HG03064 (cell line): Measurements from ENCODE around the gene ZNF860.
"Not testable (repeated sequence)": the region's sequence is repeated elsewhere in the genome, so short reads cannot be mapped to it uniquely, and the experiment has no call there.

Experiments used
- ATAC-seq: cut with Tn5 transposase; IDR thresholded peaks from one replicate; pipeline ENCODE4 v1.9.1; 2021; ENCODE audit warnings: low read depth; ENCODE audit not compliant: unreplicated experiment

The ZNF860 gene

GRCh38 chr3:31995026-31995425 is 13.5 kb downstream of the ZNF860 start:
- not testable (repeated sequence) for ATAC-seq

GRCh38 chr3:31996195-31996594 is 14.6 kb downstream of the ZNF860 start:
- ATAC-seq = no peak

GRCh38 chr3:31997500-31997899 is 15.9 kb downstream of the ZNF860 start:
- no peak for ATAC-seq

- no peak for ATAC-seq
Measured at GRCh38 chr3:31999907-32000439, 18.4 kb downstream of the ZNF860 start.

GRCh38 chr3:32000877-32001276 is 19.3 kb downstream of the ZNF860 start:
- no peak for ATAC-seq

- ATAC-seq = no peak
Measured at GRCh38 chr3:32002561-32003368, 21.2 kb downstream of the ZNF860 start.

- ATAC-seq = no peak
Measured at GRCh38 chr3:32003380-32003779, 21.8 kb downstream of the ZNF860 start.

GRCh38 chr3:32004113-32004765 is 22.7 kb downstream of the ZNF860 start:
- ATAC-seq = no peak

- ATAC-seq = no peak
Measured at GRCh38 chr3:32009101-32009500, 27.6 kb downstream of the ZNF860 start.

- no peak for ATAC-seq
Measured at GRCh38 chr3:32009957-32010356, 28.4 kb downstream of the ZNF860 start.

GRCh38 chr3:32010699-32011098 is 29.1 kb downstream of the ZNF860 start:
- ATAC-seq = not testable (repeated sequence)

GRCh38 chr3:32015638-32016037 is 34.1 kb downstream of the ZNF860 start:
- ATAC-seq = not testable (repeated sequence)

GRCh38 chr3:32017286-32017685 is 35.7 kb downstream of the ZNF860 start:
- no peak for ATAC-seq

GRCh38 chr3:32018757-32019564 is 37.4 kb downstream of the ZNF860 start:
- no peak for ATAC-seq

GRCh38 chr3:32021155-32021554 is 39.6 kb downstream of the ZNF860 start:
- ATAC-seq = no peak

GRCh38 chr3:32021748-32022147 is 40.2 kb downstream of the ZNF860 start:
- ATAC-seq = no peak

- ATAC-seq = no peak
Measured at GRCh38 chr3:32022947-32023346, 41.4 kb downstream of the ZNF860 start.

- no peak for ATAC-seq
Measured at GRCh38 chr3:32026593-32026992, 45.0 kb downstream of the ZNF860 start.

- no peak for ATAC-seq
Measured at GRCh38 chr3:32037932-32038267, 56.4 kb downstream of the ZNF860 start.

- no peak for ATAC-seq
Measured at GRCh38 chr3:32041316-32041715, 59.8 kb downstream of the ZNF860 start.
